ENCODE measurements around the gene LIPT2.

LIPT2 gene

GRCh38 chr11:74494916-74495315 is 1.4 kb upstream of the LIPT2 start:
- no peak for FAIRE-seq

- FAIRE-seq: no peak
These were observed 487 bp upstream of the LIPT2 start for GRCh38 chr11:74493791-74494630.

- no peak for FAIRE-seq
These were observed 1.4 kb downstream of the LIPT2 start for GRCh38 chr11:74492084-74492483.

- FAIRE-seq: no peak
These were observed 2.6 kb downstream of the LIPT2 start for GRCh38 chr11:74490941-74491340.

GRCh38 chr11:74487875-74488274 is 5.6 kb downstream of the LIPT2 start:
- no peak for FAIRE-seq

- no peak for FAIRE-seq
These were observed 7.7 kb downstream of the LIPT2 start for GRCh38 chr11:74485868-74486267.

GRCh38 chr11:74480688-74481417 is 12.7 kb downstream of the LIPT2 start:
- FAIRE-seq: no peak

- FAIRE-seq: no peak
These were observed 13.8 kb downstream of the LIPT2 start for GRCh38 chr11:74479732-74480123.

- FAIRE-seq: no peak
These were observed 14.4 kb downstream of the LIPT2 start for GRCh38 chr11:74478877-74479731.

GRCh38 chr11:74476536-74476935 is 17.0 kb downstream of the LIPT2 start:
- FAIRE-seq: no peak

GRCh38 chr11:74474316-74474715 is 19.2 kb downstream of the LIPT2 start:
- no peak for FAIRE-seq

GRCh38 chr11:74473382-74474173 is 19.9 kb downstream of the LIPT2 start:
- FAIRE-seq: no peak

GRCh38 chr11:74471668-74472429 is 21.7 kb downstream of the LIPT2 start:
- FAIRE-seq: no peak

GRCh38 chr11:74471037-74471436 is 22.5 kb downstream of the LIPT2 start:
- FAIRE-seq: no peak

GRCh38 chr11:74470526-74470925 is 23.0 kb downstream of the LIPT2 start:
- no peak for FAIRE-seq

GRCh38 chr11:74468936-74469335 is 24.6 kb downstream of the LIPT2 start:
- no peak for FAIRE-seq

- no peak for FAIRE-seq
These were observed 25.0 kb downstream of the LIPT2 start for GRCh38 chr11:74468521-74468920.

GRCh38 chr11:74468058-74468457 is 25.5 kb downstream of the LIPT2 start:
- no peak for FAIRE-seq

GRCh38 chr11:74466916-74467885 is 26.3 kb downstream of the LIPT2 start, which contains the start of gene KCNE3:
KCNE3 (minus strand) TSS chr11:74467549; CDS start chr11:74457563, 9,986 bp downstream.
- FAIRE-seq: no peak

- FAIRE-seq: no peak
These were observed 28.2 kb downstream of the LIPT2 start for GRCh38 chr11:74465291-74465708.

All from A204.1 (cell line).